ENCODE data around the gene SLC25A43.
A peak's percentile ranks its signal among the peaks of the same experiment; 100 is the strongest.

The SLC25A43 gene

GRCh38 chrX:119495734-119496726, 96.9 kb downstream of the SLC25A43 start:
- Mint-ChIP-seq H3K27ac (peak overlapping the region; percentile 31), H3K36me3 (no peaks in the 10 kb centered on the region), H3K4me3 (no peak overlapping the region), H3K27me3 (no peaks in the 10 kb centered on the region), H3K4me1 (peaks cover 12% of the 10 kb centered on the region), H3K9me3 (no peaks in the 10 kb centered on the region)

- H3K4me1 Mint-ChIP-seq: peaks cover 21% of the 10 kb centered on the region
- H3K27me3 Mint-ChIP-seq: no peaks in the 10 kb centered on the region
- no peaks in the 10 kb centered on the region for H3K36me3 Mint-ChIP-seq
- H3K9me3 Mint-ChIP-seq: no peaks in the 10 kb centered on the region
- H3K4me3 Mint-ChIP-seq: no peak overlapping the region
- H3K27ac Mint-ChIP-seq: no peak overlapping the region
Measured at GRCh38 chrX:119497185-119497584, 98.0 kb downstream of the SLC25A43 start.

- no peaks in the 10 kb centered on the region for H3K9me3 Mint-ChIP-seq
- H3K4me1 Mint-ChIP-seq: peaks cover 31% of the 10 kb centered on the region
- H3K27me3 Mint-ChIP-seq: no peaks in the 10 kb centered on the region
- H3K4me3 Mint-ChIP-seq: no peak overlapping the region
- H3K27ac Mint-ChIP-seq: no peak overlapping the region
- no peaks in the 10 kb centered on the region for H3K36me3 Mint-ChIP-seq
Measured at GRCh38 chrX:119500061-119500800, 101.1 kb downstream of the SLC25A43 start.

DNA sequence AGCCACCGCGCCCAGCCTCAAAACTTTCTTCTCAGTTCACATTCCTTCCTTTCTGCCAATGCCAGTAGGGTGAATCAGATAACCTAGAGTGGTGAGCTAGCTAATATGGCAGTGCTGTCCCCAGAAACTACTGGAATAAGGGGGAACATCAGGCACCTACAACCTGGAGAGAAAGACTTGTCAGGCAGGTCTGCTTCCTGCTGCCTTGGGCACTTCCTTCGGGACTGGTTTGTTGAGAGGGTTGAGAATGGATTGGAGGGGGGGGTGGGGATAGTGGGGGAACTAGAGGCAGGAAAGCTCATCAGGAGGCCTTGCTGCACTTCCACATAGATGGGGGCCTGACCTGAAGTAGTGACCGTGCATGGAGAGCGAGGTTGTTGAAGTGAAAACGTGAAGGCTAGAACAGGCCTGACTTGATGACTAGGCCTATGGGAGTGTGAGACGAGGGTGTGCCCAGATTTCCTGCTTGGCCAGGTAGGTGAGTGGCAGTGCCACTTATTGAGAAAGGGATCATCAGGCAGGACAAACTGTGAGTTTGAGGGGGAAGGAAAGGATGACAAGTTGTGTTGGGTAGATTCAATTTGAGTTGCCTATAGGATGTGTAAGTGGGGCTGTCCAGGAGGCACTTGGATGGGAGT, 102.5 kb downstream of the SLC25A43 start:
- no peaks in the 10 kb centered on the region for H3K9me3 Mint-ChIP-seq
- no peak overlapping the region for H3K27ac Mint-ChIP-seq
- H3K27me3 Mint-ChIP-seq: no peaks in the 10 kb centered on the region
- no peak overlapping the region for H3K4me3 Mint-ChIP-seq
- H3K4me1 Mint-ChIP-seq: peaks cover 22% of the 10 kb centered on the region
- no peaks in the 10 kb centered on the region for H3K36me3 Mint-ChIP-seq

DNA sequence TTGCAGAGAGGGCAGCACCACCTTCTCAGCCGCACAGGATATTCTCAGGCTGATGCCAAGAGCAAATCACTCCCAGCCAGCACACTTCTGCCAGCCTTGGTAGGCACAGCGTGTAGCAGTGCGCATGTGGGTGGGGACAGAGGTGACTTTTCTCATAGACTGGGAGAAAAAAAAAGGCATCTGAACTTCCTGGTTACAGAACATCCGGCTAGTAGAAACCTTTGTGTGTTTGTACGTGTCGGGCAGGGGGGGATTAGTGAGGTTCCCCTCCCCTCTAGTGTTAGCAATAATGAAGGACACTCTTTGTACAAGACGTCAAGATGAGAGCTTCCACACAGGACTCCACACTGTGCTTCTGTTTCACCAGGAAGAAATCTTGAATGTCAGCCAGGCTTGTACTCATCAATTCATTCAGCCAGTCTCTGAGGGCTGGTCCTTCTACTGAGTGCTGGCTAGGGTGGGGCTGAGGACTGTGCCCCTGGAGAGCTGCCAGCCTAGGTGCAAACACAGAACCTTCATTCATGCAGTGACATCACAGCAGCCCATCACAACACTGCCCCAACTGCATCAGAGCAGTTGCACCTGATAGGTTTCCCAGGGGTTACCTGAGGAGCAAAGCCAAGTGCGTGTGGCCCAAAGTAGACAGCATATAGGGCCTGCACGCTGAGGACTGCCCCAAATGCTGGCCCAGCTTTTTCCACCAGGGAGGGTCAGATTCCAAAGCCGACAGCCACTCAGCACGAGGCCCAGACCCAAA, 103.8 kb downstream of the SLC25A43 start:
- peak overlapping the region; percentile 15 for H3K4me3 Mint-ChIP-seq
- H3K27ac Mint-ChIP-seq: peak overlapping the region; percentile 89
- H3K9me3 Mint-ChIP-seq: no peaks in the 10 kb centered on the region
- peaks cover 18% of the 10 kb centered on the region for H3K4me1 Mint-ChIP-seq
- no peaks in the 10 kb centered on the region for H3K36me3 Mint-ChIP-seq
- H3K27me3 Mint-ChIP-seq: no peaks in the 10 kb centered on the region

- H3K4me3 Mint-ChIP-seq: no peak overlapping the region
- no peaks in the 10 kb centered on the region for H3K27me3 Mint-ChIP-seq
- peaks cover 18% of the 10 kb centered on the region for H3K4me1 Mint-ChIP-seq
- H3K27ac Mint-ChIP-seq: no peak overlapping the region
- H3K9me3 Mint-ChIP-seq: no peaks in the 10 kb centered on the region
- H3K36me3 Mint-ChIP-seq: no peaks in the 10 kb centered on the region
Measured at GRCh38 chrX:119503484-119503861, 104.3 kb downstream of the SLC25A43 start.
